Measurements from ENCODE around the gene ALK.
A peak's percentile ranks its signal among the peaks of the same experiment; 100 is the strongest.

ALK gene

DNA sequence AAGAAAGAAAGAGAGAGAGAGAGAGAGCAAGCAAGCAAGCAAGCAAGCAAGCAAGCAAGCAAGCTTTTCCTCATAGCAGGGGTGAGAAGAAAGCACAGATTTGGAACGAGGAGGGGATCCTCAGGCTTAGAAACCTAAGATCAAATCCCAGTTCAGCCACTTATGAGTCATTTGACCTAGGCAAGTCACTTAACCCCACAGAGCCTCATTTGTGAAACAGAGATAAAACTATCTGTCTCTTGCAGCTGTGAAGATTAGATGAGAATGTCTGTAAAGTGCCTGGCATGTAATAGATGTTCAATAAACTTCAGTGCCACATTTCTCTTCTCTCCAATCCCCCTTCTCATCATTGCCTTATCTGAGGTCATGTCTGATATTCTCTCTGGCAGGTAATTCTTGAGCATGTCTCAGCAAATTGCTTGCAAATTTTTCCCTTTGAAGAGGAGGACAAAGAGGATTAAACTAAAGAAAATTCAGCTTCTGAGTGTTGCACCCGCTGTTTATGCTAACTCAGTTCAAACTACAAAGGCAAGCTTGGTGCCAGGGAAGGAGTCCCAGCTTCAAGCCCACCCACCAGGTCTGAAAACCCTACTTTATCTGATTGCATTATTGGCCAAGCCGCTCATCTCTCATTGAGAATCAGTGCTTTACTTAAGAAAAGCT lies 20.3 kb downstream of the ALK start:
- Histone ChIP-seq H3K27me3 (ENCODE audit: control insufficient read depth in 3 of 3, insufficient read depth in 3 of 3, low read depth in 1 of 3, low read length in 3 of 3) (no peaks in the 10 kb centered on the region), H2BK15ac (ENCODE audit: low read length) (no peak overlapping the region), H3K14ac (ENCODE audit: low read length) (no peak overlapping the region), H4K91ac (ENCODE audit: low read depth, low read length, poor library complexity) (no peak overlapping the region), H3K36me3 (replicated peaks in 1 of 2; ENCODE audit: control insufficient read depth in 2 of 2, insufficient read depth in 2 of 2, low read length in 2 of 2) (no peaks in the 10 kb centered on the region), H3K4me1 (ENCODE audit: control insufficient read depth in 2 of 2, insufficient read depth in 1 of 2, low read depth in 1 of 2, low read length in 2 of 2) (peaks cover 12% of the 10 kb centered on the region in 2 donors), H3K9ac (ENCODE audit: low read depth, low read length, poor library complexity) (no peak overlapping the region), H3K9me3 (replicated peaks in 1 of 2; ENCODE audit: control insufficient read depth in 2 of 2, insufficient read depth in 1 of 2, low read depth in 1 of 2, low read length in 2 of 2) (no peaks in the 10 kb centered on the region), H2AFZ (ENCODE audit: low read length) (no peak overlapping the region), H2BK120ac (ENCODE audit: low read depth, low read length) (no peak overlapping the region), H3K79me1 (ENCODE audit: low read depth, low read length) (no peaks in the 10 kb centered on the region), H3K4me2 (ENCODE audit: insufficient read depth, low read length, poor library complexity, severe bottlenecking) (no peak overlapping the region), H3K18ac (ENCODE audit: low read length) (no peak overlapping the region), H3K23ac (ENCODE audit: low read depth, low read length, poor library complexity) (no peak overlapping the region), H2BK12ac (ENCODE audit: low read length) (no peak overlapping the region), H3K4ac (ENCODE audit: low read length) (no peak overlapping the region), H3K4me3 (ENCODE audit: low read length in 2 of 2) (no peak overlapping the region), H3K27ac (replicated peaks; ENCODE audit: low read length) (no peak overlapping the region), H2BK5ac (ENCODE audit: low read length) (no peak overlapping the region), H2AK5ac (ENCODE audit: low read depth, low read length) (no peak overlapping the region), H4K8ac (ENCODE audit: low read depth, low read length) (no peak overlapping the region)
- no CpG with 5 or more reads among the region's 3 CpGs for WGBS, 2 donors (ENCODE audit: extremely low coverage in 2 of 2, insufficient read length in 2 of 2, insufficient replicate concordance in 1 of 2)
- no peak for DNase-seq (ENCODE audit: low spot score)

- Histone ChIP-seq H2BK12ac (ENCODE audit: low read length) (no peak overlapping the region), H4K8ac (ENCODE audit: low read depth, low read length) (no peak overlapping the region), H3K4me2 (ENCODE audit: insufficient read depth, low read length, poor library complexity, severe bottlenecking) (no peak overlapping the region), H3K23ac (ENCODE audit: low read depth, low read length, poor library complexity) (no peak overlapping the region), H3K27ac (replicated peaks; ENCODE audit: low read length) (no peak overlapping the region), H3K9me3 (replicated peaks in 1 of 2; ENCODE audit: control insufficient read depth in 2 of 2, insufficient read depth in 1 of 2, low read depth in 1 of 2, low read length in 2 of 2) (no peaks in the 10 kb centered on the region), H4K91ac (ENCODE audit: low read depth, low read length, poor library complexity) (no peak overlapping the region), H3K79me1 (ENCODE audit: low read depth, low read length) (no peaks in the 10 kb centered on the region), H3K4me1 (ENCODE audit: control insufficient read depth in 2 of 2, insufficient read depth in 1 of 2, low read depth in 1 of 2, low read length in 2 of 2) (peaks cover 18 to 21% of the 10 kb centered on the region in 2 donors), H2AK5ac (ENCODE audit: low read depth, low read length) (no peak overlapping the region), H3K9ac (ENCODE audit: low read depth, low read length, poor library complexity) (no peak overlapping the region), H3K36me3 (replicated peaks in 1 of 2; ENCODE audit: control insufficient read depth in 2 of 2, insufficient read depth in 2 of 2, low read length in 2 of 2) (no peaks in the 10 kb centered on the region), H3K14ac (ENCODE audit: low read length) (no peak overlapping the region), H2BK5ac (ENCODE audit: low read length) (no peak overlapping the region), H3K18ac (ENCODE audit: low read length) (no peak overlapping the region), H2AFZ (ENCODE audit: low read length) (peak overlapping the region; percentile 77), H3K4ac (ENCODE audit: low read length) (no peak overlapping the region), H3K27me3 (ENCODE audit: control insufficient read depth in 3 of 3, insufficient read depth in 3 of 3, low read depth in 1 of 3, low read length in 3 of 3) (no peaks in the 10 kb centered on the region), H2BK15ac (ENCODE audit: low read length) (no peak overlapping the region), H2BK120ac (ENCODE audit: low read depth, low read length) (no peak overlapping the region), H3K4me3 (ENCODE audit: low read length in 2 of 2) (no peak overlapping the region)
- WGBS, 2 donors (ENCODE audit: extremely low coverage in 2 of 2, insufficient read length in 2 of 2, insufficient replicate concordance in 1 of 2), result no CpG with 5 or more reads among the region's 5 CpGs
- no peak for DNase-seq (ENCODE audit: low spot score)
Observed at GRCh38 chr2:29898999-29899398, 22.4 kb downstream of the ALK start.

- Histone ChIP-seq H3K36me3 (replicated peaks in 1 of 2; ENCODE audit: control insufficient read depth in 2 of 2, insufficient read depth in 2 of 2, low read length in 2 of 2) (no peaks in the 10 kb centered on the region), H4K91ac (ENCODE audit: low read depth, low read length, poor library complexity) (no peak overlapping the region), H3K27ac (replicated peaks; ENCODE audit: low read length) (no peak overlapping the region), H3K27me3 (ENCODE audit: control insufficient read depth in 3 of 3, insufficient read depth in 3 of 3, low read depth in 1 of 3, low read length in 3 of 3) (no peaks in the 10 kb centered on the region), H3K14ac (ENCODE audit: low read length) (no peak overlapping the region), H3K79me1 (ENCODE audit: low read depth, low read length) (no peaks in the 10 kb centered on the region), H3K23ac (ENCODE audit: low read depth, low read length, poor library complexity) (no peak overlapping the region), H2BK120ac (ENCODE audit: low read depth, low read length) (no peak overlapping the region), H3K9me3 (replicated peaks in 1 of 2; ENCODE audit: control insufficient read depth in 2 of 2, insufficient read depth in 1 of 2, low read depth in 1 of 2, low read length in 2 of 2) (no peaks in the 10 kb centered on the region), H2AK5ac (ENCODE audit: low read depth, low read length) (no peak overlapping the region), H3K9ac (ENCODE audit: low read depth, low read length, poor library complexity) (no peak overlapping the region), H2BK15ac (ENCODE audit: low read length) (no peak overlapping the region), H3K4me2 (ENCODE audit: insufficient read depth, low read length, poor library complexity, severe bottlenecking) (no peak overlapping the region), H2AFZ (ENCODE audit: low read length) (no peak overlapping the region), H3K4me3 (ENCODE audit: low read length in 2 of 2) (no peak overlapping the region), H3K18ac (ENCODE audit: low read length) (no peak overlapping the region), H2BK5ac (ENCODE audit: low read length) (no peak overlapping the region), H2BK12ac (ENCODE audit: low read length) (no peak overlapping the region), H4K8ac (ENCODE audit: low read depth, low read length) (no peak overlapping the region), H3K4ac (ENCODE audit: low read length) (no peak overlapping the region), H3K4me1 (ENCODE audit: control insufficient read depth in 2 of 2, insufficient read depth in 1 of 2, low read depth in 1 of 2, low read length in 2 of 2) (peaks cover 18 to 21% of the 10 kb centered on the region in 2 donors)
- DNase-seq (ENCODE audit: low spot score), result no peak
- WGBS, 2 donors (ENCODE audit: extremely low coverage in 2 of 2, insufficient read length in 2 of 2, insufficient replicate concordance in 1 of 2), result no CpG with 5 or more reads among the region's 3 CpGs
Observed at GRCh38 chr2:29894822-29895614, 26.4 kb downstream of the ALK start.

GRCh38 chr2:29892585-29893259 lies 28.7 kb downstream of the ALK start:
- no CpG with 5 or more reads among the region's 5 CpGs for WGBS, 2 donors (ENCODE audit: extremely low coverage in 2 of 2, insufficient read length in 2 of 2, insufficient replicate concordance in 1 of 2)
- H3K4me3 ChIP-seq (ENCODE audit: low read length in 2 of 2), result no peak overlapping the region

More at GRCh38 chr2:29892585-29893259, 28.7 kb downstream of the ALK start:
- Histone ChIP-seq H3K79me1 (ENCODE audit: low read depth, low read length) (no peaks in the 10 kb centered on the region), H3K4me2 (ENCODE audit: insufficient read depth, low read length, poor library complexity, severe bottlenecking) (no peak overlapping the region), H3K14ac (ENCODE audit: low read length) (no peak overlapping the region), H2BK5ac (ENCODE audit: low read length) (no peak overlapping the region), H2BK120ac (ENCODE audit: low read depth, low read length) (no peak overlapping the region), H3K27me3 (ENCODE audit: control insufficient read depth in 3 of 3, insufficient read depth in 3 of 3, low read depth in 1 of 3, low read length in 3 of 3) (no peaks in the 10 kb centered on the region), H3K18ac (ENCODE audit: low read length) (no peak overlapping the region), H3K9me3 (replicated peaks in 1 of 2; ENCODE audit: control insufficient read depth in 2 of 2, insufficient read depth in 1 of 2, low read depth in 1 of 2, low read length in 2 of 2) (no peaks in the 10 kb centered on the region), H3K27ac (replicated peaks; ENCODE audit: low read length) (no peak overlapping the region), H2AK5ac (ENCODE audit: low read depth, low read length) (no peak overlapping the region), H3K9ac (ENCODE audit: low read depth, low read length, poor library complexity) (no peak overlapping the region), H3K4me1 (ENCODE audit: control insufficient read depth in 2 of 2, insufficient read depth in 1 of 2, low read depth in 1 of 2, low read length in 2 of 2) (peaks cover 10 to 15% of the 10 kb centered on the region in 2 donors), H4K8ac (ENCODE audit: low read depth, low read length) (no peak overlapping the region), H2BK15ac (ENCODE audit: low read length) (no peak overlapping the region), H2AFZ (ENCODE audit: low read length) (no peak overlapping the region), H4K91ac (ENCODE audit: low read depth, low read length, poor library complexity) (no peak overlapping the region), H2BK12ac (ENCODE audit: low read length) (no peak overlapping the region), H3K36me3 (replicated peaks in 1 of 2; ENCODE audit: control insufficient read depth in 2 of 2, insufficient read depth in 2 of 2, low read length in 2 of 2) (no peaks in the 10 kb centered on the region), H3K23ac (ENCODE audit: low read depth, low read length, poor library complexity) (no peak overlapping the region), H3K4ac (ENCODE audit: low read length) (no peak overlapping the region)
- DNase-seq (ENCODE audit: low spot score), result no peak

Measured in neuronal stem cell (in vitro differentiated cells).